Subcutaneous adipose tissue (tissue), 4 donors: ENCODE results near the gene NRM. TPM values are rescaled to one million over a fixed set of nuclear protein-coding genes. Genes with fewer than 3 reads are reported as not detected.

Source experiments
- CTCF ChIP-seq: fragments of 450-650 bp; IDR thresholded peaks from one replicate; pipeline ENCODE4 v1.5.1; 2016; ENCODE audit warnings: low read depth, mild to moderate bottlenecking, control low read depth, antibody characterized with exemption, moderate library complexity
- total RNA-seq, 4 donors: library from RNA; depleted of rRNA; stranded (reverse); fragments of >200 nt; gene quantifications; one replicate each; pipeline ENCODE4 v1.1.0, GENCODE V29; 2016

Gene NRM
- total RNA-seq, 4 donors from 2014 or later: 2.0 to 4.2 (median 3.6) TPM

- no peak for TF ChIP-seq CTCF
Observed at GRCh38 chr6:30647242-30648116, 43.3 kb downstream of the NRM start.

GRCh38 chr6:30646450-30647241, 44.1 kb downstream of the NRM start, which contains the start of gene C6orf136:
Gene C6orf136 (plus strand): TSS chr6:30647133. CDS start chr6:30647232, 99 bp downstream.
- no peak for TF ChIP-seq CTCF

DNA sequence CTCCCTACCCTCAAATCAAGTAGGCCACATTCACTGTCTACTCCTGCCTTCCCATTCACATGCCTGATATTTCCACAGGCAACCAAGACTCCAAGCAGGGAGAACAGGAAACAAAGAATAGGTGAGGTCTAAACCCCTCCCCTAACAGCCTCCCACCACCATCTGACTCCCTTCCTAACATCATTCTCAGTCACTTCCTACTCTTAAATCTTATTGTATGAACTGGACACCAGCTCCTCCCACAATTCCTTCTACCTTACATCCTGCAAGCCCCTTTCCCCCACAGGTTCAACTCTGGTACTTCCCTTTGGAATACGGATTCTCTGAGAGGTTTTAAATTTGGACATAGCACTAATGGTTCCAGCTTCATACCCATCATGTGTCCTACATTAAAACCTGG, 44.8 kb downstream of the NRM start:
- no peak for TF ChIP-seq CTCF

GRCh38 chr6:30644769-30645168, 46.0 kb downstream of the NRM start:
- TF ChIP-seq CTCF: no peak

GRCh38 chr6:30643656-30644055, 47.1 kb downstream of the NRM start:
- no peak for TF ChIP-seq CTCF

- TF ChIP-seq CTCF: no peak
Observed at GRCh38 chr6:30641048-30641447, 49.7 kb downstream of the NRM start.

DNA sequence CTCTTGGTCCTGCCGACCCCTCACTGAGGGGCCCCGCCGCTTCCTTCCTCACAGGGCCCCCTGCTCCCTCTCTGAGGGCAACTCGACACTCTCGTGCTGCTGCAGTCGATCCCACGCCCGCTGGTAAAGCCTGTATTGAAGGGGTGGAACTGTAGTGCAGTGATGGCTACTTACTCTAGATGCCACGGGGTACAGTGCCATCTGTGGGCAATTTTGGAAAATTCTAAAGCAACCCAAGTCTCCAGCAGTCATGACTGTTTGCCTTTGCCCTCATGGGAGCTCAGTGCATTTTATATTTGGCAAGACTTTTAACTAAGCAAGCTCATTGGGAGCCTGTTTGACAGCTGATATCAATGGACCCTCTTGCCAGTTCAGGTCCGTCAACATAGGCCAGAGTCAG, 50.3 kb downstream of the NRM start:
- no peak for TF ChIP-seq CTCF
